ENCODE data around the gene RUNX1.

GRCh38 chr21:34768326-34768725 lies 280.8 kb downstream of the RUNX1 start:
- TF ChIP-seq FOS (IDR thresholded peaks at IDR 0.05; ENCODE audit: borderline replicate concordance, extremely low read depth, insufficient read length): no peak
- no peak for TF ChIP-seq JUNB (IDR thresholded peaks at IDR 0.05)
- TF ChIP-seq JUND (IDR thresholded peaks at IDR 0.05; ENCODE audit: low read depth, low read length): no peak
- no peak for TF ChIP-seq HDAC2 (IDR thresholded peaks at IDR 0.05)
- no peak for TF ChIP-seq MTA3 (IDR thresholded peaks at IDR 0.05; ENCODE audit: borderline replicate concordance, low read length)
- no peak for TF ChIP-seq ZNF207 (IDR thresholded peaks at IDR 0.05; ENCODE audit: borderline replicate concordance)
- TF ChIP-seq NRF1 (conservative IDR thresholded peaks at IDR 0.05; ENCODE audit: low read depth, low read length): no peak
- TF ChIP-seq, protein P1, sequence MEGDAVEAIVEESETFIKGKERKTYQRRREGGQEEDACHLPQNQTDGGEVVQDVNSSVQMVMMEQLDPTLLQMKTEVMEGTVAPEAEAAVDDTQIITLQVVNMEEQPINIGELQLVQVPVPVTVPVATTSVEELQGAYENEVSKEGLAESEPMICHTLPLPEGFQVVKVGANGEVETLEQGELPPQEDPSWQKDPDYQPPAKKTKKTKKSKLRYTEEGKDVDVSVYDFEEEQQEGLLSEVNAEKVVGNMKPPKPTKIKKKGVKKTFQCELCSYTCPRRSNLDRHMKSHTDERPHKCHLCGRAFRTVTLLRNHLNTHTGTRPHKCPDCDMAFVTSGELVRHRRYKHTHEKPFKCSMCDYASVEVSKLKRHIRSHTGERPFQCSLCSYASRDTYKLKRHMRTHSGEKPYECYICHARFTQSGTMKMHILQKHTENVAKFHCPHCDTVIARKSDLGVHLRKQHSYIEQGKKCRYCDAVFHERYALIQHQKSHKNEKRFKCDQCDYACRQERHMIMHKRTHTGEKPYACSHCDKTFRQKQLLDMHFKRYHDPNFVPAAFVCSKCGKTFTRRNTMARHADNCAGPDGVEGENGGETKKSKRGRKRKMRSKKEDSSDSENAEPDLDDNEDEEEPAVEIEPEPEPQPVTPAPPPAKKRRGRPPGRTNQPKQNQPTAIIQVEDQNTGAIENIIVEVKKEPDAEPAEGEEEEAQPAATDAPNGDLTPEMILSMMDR (IDR thresholded peaks at IDR 0.05 in 2 of 3, conservative IDR thresholded peaks at IDR 0.05 in 1 of 3; ENCODE audit: control insufficient read depth in 2 of 3, extremely low read depth in 1 of 3, insufficient read depth in 1 of 3, low read depth in 3 of 3, low read length in 3 of 3): no peak
- no peak for TF ChIP-seq CREB1 (IDR thresholded peaks at IDR 0.05; ENCODE audit: low read depth)
- no peak for TF ChIP-seq EP300 (IDR thresholded peaks at IDR 0.05; ENCODE audit: borderline replicate concordance in 1 of 2, control insufficient read depth in 1 of 2, low read depth in 2 of 2, low read length in 2 of 2)
- TF ChIP-seq POLR2A (IDR thresholded peaks at IDR 0.05; ENCODE audit: low read depth, low read length): no peak
- no peak for TF ChIP-seq TCF12 (IDR thresholded peaks at IDR 0.05; ENCODE audit: low read depth, low read length)
- no peak for TF ChIP-seq ZNF217 (IDR thresholded peaks at IDR 0.05)
- TF ChIP-seq ZSCAN29 (IDR thresholded peaks at IDR 0.05): no peak

Data from GM12878 (cell line).